ENCODE results near the gene CSNK2A2. TPM values are rescaled to one million over a fixed set of nuclear protein-coding genes. Genes with fewer than 3 reads are reported as not detected.

CSNK2A2 gene
- polyA plus RNA-seq, 1 donor from 2014 or later = 36.7 TPM

GRCh38 chr16:58230259-58230658, 32.4 kb upstream of the CSNK2A2 start:
- Histone ChIP-seq H3K36me3 (ENCODE audit: insufficient read depth, low read length) (no peaks in the 10 kb centered on the region), H3F3A (ENCODE audit: insufficient read depth, low read length, poor library complexity, severe bottlenecking) (no peaks in the 10 kb centered on the region), H3K27me3 (ENCODE audit: insufficient read depth, low read depth, low read length) (no peaks in the 10 kb centered on the region), H3K4me2 (ENCODE audit: low read length) (no peak overlapping the region), H3K9me3 (ENCODE audit: low read length) (no peaks in the 10 kb centered on the region), H3K27ac (ENCODE audit: low read length) (no peak overlapping the region), H2AFZ (ENCODE audit: low read depth, low read length) (no peak overlapping the region), H3K9ac (ENCODE audit: low read length) (no peak overlapping the region), H3K9me2 (ENCODE audit: insufficient read depth, low read length) (no peaks in the 10 kb centered on the region), H3K4me3 (ENCODE audit: low read length) (no peak overlapping the region), H3K79me2 (replicated peaks; ENCODE audit: insufficient read depth, low read length) (no peaks in the 10 kb centered on the region), H4K20me1 (ENCODE audit: insufficient read depth) (no peaks in the 10 kb centered on the region)
- TF ChIP-seq EP300 (conservative IDR thresholded peaks at IDR 0.05; ENCODE audit: poor library complexity, severe bottlenecking) = no peak
- TF ChIP-seq EZH2 (IDR thresholded peaks at IDR 0.05; ENCODE audit: borderline replicate concordance, insufficient read depth, low read length, poor library complexity, severe bottlenecking) = no peak
- no peak for TF ChIP-seq RAD21 (conservative IDR thresholded peaks at IDR 0.05)
- no peak for TF ChIP-seq TAF1 (IDR thresholded peaks at IDR 0.05; ENCODE audit: low read depth)
- no peak for TF ChIP-seq MXI1 (conservative IDR thresholded peaks at IDR 0.05; ENCODE audit: poor library complexity, severe bottlenecking)

GRCh38 chr16:58226790-58227189, 28.9 kb upstream of the CSNK2A2 start:
- Histone ChIP-seq H3K4me2 (ENCODE audit: low read length) (no peak overlapping the region), H3K4me3 (ENCODE audit: low read length) (no peak overlapping the region), H3K9me2 (ENCODE audit: insufficient read depth, low read length) (no peaks in the 10 kb centered on the region), H3F3A (ENCODE audit: insufficient read depth, low read length, poor library complexity, severe bottlenecking) (no peaks in the 10 kb centered on the region), H3K79me2 (replicated peaks; ENCODE audit: insufficient read depth, low read length) (no peaks in the 10 kb centered on the region), H3K27me3 (ENCODE audit: insufficient read depth, low read depth, low read length) (no peaks in the 10 kb centered on the region), H4K20me1 (ENCODE audit: insufficient read depth) (no peaks in the 10 kb centered on the region), H3K9me3 (ENCODE audit: low read length) (no peaks in the 10 kb centered on the region), H2AFZ (ENCODE audit: low read depth, low read length) (no peak overlapping the region), H3K36me3 (ENCODE audit: insufficient read depth, low read length) (no peaks in the 10 kb centered on the region), H3K27ac (ENCODE audit: low read length) (no peak overlapping the region), H3K9ac (ENCODE audit: low read length) (no peak overlapping the region)
- TF ChIP-seq REST (IDR thresholded peaks at IDR 0.05; ENCODE audit: borderline replicate concordance) (no peak), EP300 (conservative IDR thresholded peaks at IDR 0.05; ENCODE audit: poor library complexity, severe bottlenecking) (no peak), POLR2AphosphoS5 (IDR thresholded peaks at IDR 0.05) (no peak), SMC3 (conservative IDR thresholded peaks at IDR 0.05; ENCODE audit: poor library complexity) (no peak), EZH2 (IDR thresholded peaks at IDR 0.05; ENCODE audit: borderline replicate concordance, insufficient read depth, low read length, poor library complexity, severe bottlenecking) (no peak), MXI1 (conservative IDR thresholded peaks at IDR 0.05; ENCODE audit: poor library complexity, severe bottlenecking) (no peak), CTCF (IDR thresholded peaks at IDR 0.05; ENCODE audit: poor library complexity, severe bottlenecking) (no peak), RAD21 (conservative IDR thresholded peaks at IDR 0.05) (no peak)

Data from neural cell (in vitro differentiated cells).